ENCODE measurements around the gene CIRBP. TPM values are rescaled to one million over a fixed set of nuclear protein-coding genes. Genes with fewer than 3 reads are reported as not detected.

CIRBP gene
- total RNA-seq, 1 donor from 2014 or later = 352 TPM

DNA sequence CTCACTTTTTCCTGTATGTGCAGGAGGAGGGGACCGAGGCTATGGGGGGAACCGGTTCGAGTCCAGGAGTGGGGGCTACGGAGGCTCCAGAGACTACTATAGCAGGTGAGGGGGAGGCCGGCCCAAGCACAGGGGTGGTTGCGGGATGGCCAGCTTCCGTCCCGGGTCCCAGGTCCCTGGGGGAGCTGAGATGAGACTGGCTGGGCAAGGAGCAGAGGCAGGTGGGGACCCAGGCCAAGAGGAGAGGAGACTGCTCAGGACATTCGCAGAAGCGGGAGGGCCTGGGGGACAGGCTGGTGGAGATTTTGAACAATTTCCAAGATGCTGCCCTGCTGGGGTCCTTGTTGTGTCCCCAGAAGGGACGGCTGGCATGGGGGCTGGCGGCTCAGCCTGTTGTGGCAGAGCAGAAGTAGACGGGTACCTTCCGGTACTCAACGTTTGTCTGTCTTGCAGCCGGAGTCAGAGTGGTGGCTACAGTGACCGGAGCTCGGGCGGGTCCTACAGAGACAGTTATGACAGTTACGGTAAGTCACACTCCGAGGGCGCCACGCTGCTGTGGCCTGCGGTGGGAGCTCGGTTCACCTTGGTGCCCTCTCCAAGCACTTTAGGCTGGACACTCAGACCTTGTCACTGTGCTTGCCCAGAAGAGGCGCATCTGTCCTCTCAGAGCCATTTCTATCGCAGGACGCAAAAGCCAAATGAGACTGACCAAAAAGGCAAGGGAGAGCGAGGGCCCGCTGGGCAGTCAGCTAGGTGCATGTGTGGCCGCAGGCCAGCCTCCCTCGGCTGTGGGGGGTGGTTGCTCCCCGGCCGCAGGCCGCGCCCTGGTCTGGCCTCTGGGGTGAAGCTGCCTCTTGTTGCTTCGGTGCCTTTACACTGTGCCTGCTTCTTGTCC is 2.6 kb downstream of the CIRBP start:
- no peaks in the 10 kb centered on the region for H3K27me3 ChIP-seq (ENCODE audit: low read depth)
- peaks cover 85% of the 10 kb centered on the region for H3K4me1 ChIP-seq
- peak overlapping the region; percentile 94 for H3K4me3 ChIP-seq
- peaks cover 49% of the 10 kb centered on the region for H3K36me3 ChIP-seq
- TF ChIP-seq, protein P1, sequence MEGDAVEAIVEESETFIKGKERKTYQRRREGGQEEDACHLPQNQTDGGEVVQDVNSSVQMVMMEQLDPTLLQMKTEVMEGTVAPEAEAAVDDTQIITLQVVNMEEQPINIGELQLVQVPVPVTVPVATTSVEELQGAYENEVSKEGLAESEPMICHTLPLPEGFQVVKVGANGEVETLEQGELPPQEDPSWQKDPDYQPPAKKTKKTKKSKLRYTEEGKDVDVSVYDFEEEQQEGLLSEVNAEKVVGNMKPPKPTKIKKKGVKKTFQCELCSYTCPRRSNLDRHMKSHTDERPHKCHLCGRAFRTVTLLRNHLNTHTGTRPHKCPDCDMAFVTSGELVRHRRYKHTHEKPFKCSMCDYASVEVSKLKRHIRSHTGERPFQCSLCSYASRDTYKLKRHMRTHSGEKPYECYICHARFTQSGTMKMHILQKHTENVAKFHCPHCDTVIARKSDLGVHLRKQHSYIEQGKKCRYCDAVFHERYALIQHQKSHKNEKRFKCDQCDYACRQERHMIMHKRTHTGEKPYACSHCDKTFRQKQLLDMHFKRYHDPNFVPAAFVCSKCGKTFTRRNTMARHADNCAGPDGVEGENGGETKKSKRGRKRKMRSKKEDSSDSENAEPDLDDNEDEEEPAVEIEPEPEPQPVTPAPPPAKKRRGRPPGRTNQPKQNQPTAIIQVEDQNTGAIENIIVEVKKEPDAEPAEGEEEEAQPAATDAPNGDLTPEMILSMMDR (IDR thresholded peaks at IDR 0.05) = no peak
- peak; percentile 61 for DNase-seq
- peak overlapping the region; percentile 99 for H3K27ac ChIP-seq
- no peak for ATAC-seq
- no peaks in the 10 kb centered on the region for H3K9me3 ChIP-seq
- intact Hi-C loops (cut with DNase I) = no loop called here

DNA sequence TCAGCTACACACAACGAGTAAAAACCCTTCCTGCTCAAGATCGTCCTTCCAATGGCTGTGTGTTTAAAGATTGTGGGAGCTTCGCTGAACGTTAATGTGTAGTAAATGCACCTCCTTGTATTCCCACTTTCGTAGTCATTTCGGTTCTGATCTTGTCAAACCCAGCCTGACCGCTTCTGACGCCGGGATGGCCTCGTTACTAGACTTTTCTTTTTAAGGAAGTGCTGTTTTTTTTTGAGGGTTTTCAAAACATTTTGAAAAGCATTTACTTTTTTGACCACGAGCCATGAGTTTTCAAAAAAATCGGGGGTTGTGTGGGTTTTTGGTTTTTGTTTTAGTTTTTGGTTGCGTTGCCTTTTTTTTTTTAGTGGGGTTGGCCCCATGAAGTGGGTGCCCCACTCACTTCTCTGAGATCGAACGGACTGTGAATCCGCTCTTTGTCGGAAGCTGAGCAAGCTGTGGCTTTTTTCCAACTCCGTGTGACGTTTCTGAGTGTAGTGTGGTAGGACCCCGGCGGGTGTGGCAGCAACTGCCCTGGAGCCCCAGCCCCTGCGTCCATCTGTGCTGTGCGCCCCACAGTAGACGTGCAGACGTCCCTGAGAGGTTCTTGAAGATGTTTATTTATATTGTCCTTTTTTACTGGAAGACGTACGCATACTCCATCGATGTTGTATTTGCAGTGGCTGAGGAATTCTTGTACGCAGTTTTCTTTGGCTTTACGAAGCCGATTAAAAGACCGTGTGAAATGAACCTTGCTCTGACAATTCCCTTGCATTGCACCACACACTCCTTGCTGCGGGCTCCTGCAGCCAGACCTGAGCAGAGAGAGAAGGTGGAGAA is 3.5 kb downstream of the CIRBP start:
- DNase-seq = no peak
- Histone ChIP-seq H3K4me1 (peaks cover 82% of the 10 kb centered on the region), H3K36me3 (peaks cover 56% of the 10 kb centered on the region), H3K27ac (peak overlapping the region; percentile 1), H3K4me3 (peak overlapping the region; percentile 94), H3K9me3 (no peaks in the 10 kb centered on the region), H3K27me3 (ENCODE audit: low read depth) (no peaks in the 10 kb centered on the region)
- intact Hi-C loops (cut with DNase I) = no loop called here
- TF ChIP-seq, protein P1 (IDR thresholded peaks at IDR 0.05) = no peak
- ATAC-seq = no peak

DNA sequence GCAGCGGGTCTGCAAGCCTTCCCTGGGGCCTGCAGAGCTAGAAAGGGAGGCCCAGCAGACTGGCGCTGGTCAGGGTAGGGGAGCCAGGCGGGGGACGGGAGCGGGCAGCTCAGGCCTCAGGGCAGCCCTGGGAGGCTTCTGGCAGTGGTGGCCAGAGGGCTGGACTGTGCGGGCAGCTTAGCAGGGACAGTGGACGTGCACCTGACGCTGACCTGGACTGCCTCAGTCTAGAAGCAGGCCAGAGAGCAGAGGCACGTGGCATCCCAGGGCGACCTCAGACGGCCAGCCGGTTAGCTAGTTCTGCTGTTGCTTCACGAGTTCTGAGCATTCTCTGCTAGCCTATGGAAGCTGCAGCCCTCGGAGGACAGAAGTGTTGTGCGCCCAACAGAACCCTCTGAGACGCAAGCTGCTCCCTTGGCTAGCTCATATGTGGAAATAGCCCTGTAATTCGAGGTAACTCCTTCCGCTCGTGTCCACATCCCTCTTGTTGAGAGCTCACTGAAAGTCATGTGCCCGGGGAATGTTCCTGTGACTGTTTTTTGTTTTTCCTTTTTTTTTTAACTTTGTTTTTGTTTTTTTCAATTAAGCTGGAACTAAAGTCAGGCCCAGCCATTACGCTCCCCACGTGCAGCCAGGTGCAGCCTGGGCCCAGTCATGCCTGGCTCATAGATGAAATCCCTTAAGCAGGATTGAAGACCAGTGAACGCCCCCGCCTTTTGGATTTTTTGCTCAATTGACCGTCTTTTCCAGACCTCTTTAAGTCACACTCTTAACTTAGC is 4.3 kb downstream of the CIRBP start:
- ATAC-seq = no peak
- H3K36me3 ChIP-seq = peaks cover 59% of the 10 kb centered on the region
- no peaks in the 10 kb centered on the region for H3K27me3 ChIP-seq (ENCODE audit: low read depth)
- peak overlapping the region; percentile 98 for H3K27ac ChIP-seq
- peaks cover 74% of the 10 kb centered on the region for H3K4me1 ChIP-seq
- intact Hi-C loops (cut with DNase I) = no loop called here
- no peaks in the 10 kb centered on the region for H3K9me3 ChIP-seq
- TF ChIP-seq, protein P1 (IDR thresholded peaks at IDR 0.05) = no peak
- DNase-seq = no peak
- peak overlapping the region; percentile 9 for H3K4me3 ChIP-seq

DNA sequence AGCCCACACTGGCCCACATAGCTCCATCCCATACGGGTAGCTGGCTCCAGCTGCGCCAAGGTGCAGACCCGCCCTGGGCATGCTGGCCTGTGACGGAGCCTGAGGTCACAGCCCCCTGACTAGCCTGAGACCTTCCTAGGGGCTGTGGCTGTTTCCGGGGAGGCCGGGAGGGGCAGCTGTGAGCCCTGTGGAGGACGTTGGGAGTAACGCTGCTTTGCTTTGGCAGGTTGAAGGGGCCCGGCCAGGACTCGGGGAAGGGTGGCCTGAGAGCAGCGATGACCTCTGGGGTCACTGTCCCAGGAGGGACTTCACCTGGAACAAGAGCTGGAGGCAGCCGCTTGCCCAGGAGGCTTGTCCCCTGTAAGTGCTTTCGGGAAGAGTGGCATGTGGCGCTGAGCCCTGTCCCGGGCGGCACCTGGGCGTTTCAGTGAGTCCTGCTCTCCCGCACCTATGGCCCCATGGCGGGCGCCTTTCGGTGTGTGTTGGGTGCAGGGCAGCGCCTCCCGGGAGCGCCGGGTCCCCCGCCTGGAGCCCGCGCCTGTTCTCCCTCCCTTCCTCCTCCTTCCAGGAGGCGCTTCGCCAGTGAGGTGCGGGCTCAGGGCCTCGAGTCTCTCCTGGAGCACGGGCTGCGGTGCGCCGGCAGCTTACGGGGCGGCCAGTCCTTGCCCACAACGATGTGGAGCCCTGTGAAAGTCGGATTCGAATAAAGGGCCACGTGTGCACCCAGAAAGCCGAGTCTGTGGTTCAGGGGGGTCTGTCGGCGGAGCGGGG is 5.1 kb downstream of the CIRBP start:
- ATAC-seq = no peak
- peaks cover 66% of the 10 kb centered on the region for H3K36me3 ChIP-seq
- H3K9me3 ChIP-seq = no peaks in the 10 kb centered on the region
- TF ChIP-seq, protein P1 (IDR thresholded peaks at IDR 0.05) = no peak
- H3K4me3 ChIP-seq = peak overlapping the region; percentile 69
- no peak for DNase-seq
- H3K27ac ChIP-seq = peak overlapping the region; percentile 98
- intact Hi-C loops (cut with DNase I) = no loop called here
- H3K27me3 ChIP-seq (ENCODE audit: low read depth) = no peaks in the 10 kb centered on the region
- H3K4me1 ChIP-seq = peaks cover 70% of the 10 kb centered on the region

Data from lower lobe of right lung (tissue), 2 donors.